AG10803 (cell line): ENCODE data around the gene HIP1.
"Not testable (repeated sequence)": the region's sequence is repeated elsewhere in the genome, so short reads cannot be mapped to it uniquely, and the experiment has no call there.

ENCODE experiments used
- DNase-seq: peaks from one replicate; pipeline ENCODE4 v3.0.0; 2010; ENCODE audit warnings: low read depth
- H3K4me3 ChIP-seq: 2 replicates; pipeline ENCODE4 v1.5.1; 2011; ENCODE audit warnings: mild to moderate bottlenecking, low read length, control low read depth
- TF ChIP-seq, protein P1 (sequence below): conservative IDR thresholded peaks from 2 replicates; pipeline ENCODE4 v1.5.1; 2011; ENCODE audit warnings: mild to moderate bottlenecking, low read length, control low read depth, inconsistent platforms

Gene HIP1

GRCh38 chr7:75734586-75735458, 3.9 kb downstream of the HIP1 start:
- DNase-seq = peak; percentile 42
- TF ChIP-seq, protein P1, sequence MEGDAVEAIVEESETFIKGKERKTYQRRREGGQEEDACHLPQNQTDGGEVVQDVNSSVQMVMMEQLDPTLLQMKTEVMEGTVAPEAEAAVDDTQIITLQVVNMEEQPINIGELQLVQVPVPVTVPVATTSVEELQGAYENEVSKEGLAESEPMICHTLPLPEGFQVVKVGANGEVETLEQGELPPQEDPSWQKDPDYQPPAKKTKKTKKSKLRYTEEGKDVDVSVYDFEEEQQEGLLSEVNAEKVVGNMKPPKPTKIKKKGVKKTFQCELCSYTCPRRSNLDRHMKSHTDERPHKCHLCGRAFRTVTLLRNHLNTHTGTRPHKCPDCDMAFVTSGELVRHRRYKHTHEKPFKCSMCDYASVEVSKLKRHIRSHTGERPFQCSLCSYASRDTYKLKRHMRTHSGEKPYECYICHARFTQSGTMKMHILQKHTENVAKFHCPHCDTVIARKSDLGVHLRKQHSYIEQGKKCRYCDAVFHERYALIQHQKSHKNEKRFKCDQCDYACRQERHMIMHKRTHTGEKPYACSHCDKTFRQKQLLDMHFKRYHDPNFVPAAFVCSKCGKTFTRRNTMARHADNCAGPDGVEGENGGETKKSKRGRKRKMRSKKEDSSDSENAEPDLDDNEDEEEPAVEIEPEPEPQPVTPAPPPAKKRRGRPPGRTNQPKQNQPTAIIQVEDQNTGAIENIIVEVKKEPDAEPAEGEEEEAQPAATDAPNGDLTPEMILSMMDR = no peak
- H3K4me3 ChIP-seq = no peak overlapping the region

DNA sequence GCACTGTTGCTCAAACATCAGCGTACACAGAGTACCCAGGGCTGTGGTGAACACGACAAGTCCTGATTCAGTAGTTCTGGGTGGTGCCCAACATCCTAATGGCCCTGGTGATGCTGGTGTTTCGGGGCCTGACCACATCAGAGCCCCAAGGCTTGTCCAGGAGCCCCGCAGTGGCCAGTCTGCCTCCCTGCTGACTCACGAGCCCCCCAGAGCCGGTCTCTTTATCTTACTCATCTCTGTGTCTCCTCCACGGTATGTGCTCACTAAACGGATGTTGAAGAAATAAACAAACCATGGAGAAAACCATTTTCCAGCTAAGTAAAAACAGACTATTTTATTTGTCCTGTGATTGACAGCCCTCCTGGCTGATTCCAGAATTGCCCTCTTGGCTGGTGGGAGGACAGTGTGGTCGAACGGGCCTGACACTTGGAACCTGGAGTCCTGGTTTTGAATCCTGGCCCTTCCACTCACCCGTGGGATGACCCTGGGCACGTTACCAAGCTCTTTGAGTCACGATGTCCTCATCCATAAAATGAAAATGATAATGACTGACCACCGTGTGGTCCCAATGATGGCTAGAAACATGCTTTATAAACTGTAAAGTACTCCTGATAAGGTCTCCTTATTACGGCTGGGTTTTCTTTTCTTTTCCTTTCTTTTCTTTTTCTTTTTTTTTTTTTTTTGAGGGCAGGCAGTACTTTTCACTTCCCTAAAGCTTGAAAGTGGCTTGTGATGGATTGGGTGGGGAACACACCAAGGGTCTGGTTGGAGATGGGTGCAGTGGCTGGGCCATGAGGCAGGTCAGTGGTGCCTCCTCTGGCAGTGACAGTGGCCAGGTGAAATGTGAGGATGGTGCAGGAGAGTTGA, 5.7 kb downstream of the HIP1 start:
- H3K4me3 ChIP-seq = peak overlapping the region; percentile 29; the same call in 1 of the 2 replicates
- peak; percentile 85 for DNase-seq
- TF ChIP-seq, protein P1 = no peak

- no peak for DNase-seq
- no peak overlapping the region for H3K4me3 ChIP-seq
- TF ChIP-seq, protein P1 = no peak
Measured at GRCh38 chr7:75732016-75732521, 6.7 kb downstream of the HIP1 start.

DNA sequence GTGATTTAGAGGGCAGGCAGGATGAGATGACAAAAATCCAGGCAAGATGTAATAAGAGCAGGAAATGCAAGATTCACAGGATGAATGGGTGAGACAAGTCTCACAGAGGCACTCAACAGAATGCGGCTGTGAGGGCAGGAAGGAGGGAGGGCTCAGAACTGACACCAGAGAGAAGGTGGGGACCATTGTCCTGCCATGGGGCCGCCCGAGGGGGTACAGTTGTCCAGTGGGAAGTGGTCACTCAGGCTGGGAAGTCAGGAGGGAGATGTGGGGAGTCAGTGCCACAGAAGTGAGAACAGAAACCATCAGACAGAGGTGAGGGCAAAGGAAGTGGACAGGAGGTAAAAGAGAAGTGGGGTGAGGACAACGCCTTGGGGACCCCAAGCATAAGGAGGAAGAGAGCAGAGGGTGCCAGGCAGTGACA, 8.9 kb downstream of the HIP1 start:
- H3K4me3 ChIP-seq = no peak overlapping the region
- DNase-seq = no peak
- TF ChIP-seq, protein P1 = no peak

DNA sequence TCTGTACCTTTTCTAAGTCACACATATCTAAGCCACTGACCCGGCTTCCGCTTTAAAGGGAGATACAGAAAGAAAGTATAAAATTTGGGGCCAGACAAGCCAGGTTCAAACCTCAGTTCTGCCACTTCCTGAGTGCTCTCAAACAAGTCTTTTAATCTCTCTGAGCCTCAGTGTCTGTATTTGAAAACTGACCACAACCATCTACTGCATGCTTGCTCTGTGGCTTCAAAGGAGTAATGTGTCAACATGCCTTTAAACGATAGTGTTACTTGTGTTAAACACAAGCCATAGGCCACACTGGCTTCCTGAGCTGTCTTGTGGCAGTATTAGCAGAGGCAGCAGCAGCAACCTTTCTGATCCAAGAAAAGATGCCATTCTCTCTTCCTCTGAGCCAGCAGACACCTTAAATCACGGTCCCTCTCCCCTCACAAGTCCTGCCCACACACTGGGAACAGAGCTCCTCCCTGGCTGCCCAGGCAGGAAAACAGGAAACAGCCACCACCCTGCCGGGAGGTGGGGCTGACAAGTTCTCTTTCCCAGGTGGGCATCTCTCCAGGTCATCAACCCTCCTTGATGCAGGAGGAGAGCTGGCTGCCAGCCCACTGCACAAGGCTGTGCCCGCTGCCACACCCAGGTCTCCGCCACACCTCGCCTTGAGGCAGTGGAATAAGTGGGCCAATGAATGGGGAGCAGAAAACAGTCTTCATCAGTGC, 10.7 kb downstream of the HIP1 start:
- TF ChIP-seq, protein P1 = no peak
- no peak overlapping the region for H3K4me3 ChIP-seq
- peak; percentile 67 for DNase-seq

GRCh38 chr7:75727351-75727750, 11.4 kb downstream of the HIP1 start:
- not testable (repeated sequence) for H3K4me3 ChIP-seq, DNase-seq

DNA sequence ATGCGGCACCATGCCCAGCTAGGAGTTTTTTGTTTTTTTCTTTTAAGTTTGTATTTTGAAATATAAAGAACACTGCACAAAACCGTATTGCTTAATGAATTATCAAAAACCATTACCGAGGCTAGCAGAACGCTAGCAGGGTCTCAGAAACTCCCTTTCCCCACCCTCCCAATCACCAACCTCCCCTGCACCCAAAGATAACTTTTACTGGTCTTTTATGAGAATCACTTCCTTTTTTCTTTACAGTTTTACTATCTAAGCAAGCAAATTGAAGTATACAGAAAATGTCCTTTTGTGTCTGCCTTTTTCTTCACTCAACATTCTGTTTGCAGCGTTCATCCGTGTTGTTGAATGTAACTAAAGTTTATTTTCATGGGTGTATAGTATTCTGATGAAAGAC, 13.4 kb downstream of the HIP1 start:
- no peak for DNase-seq

More for the DNA sequence above, 13.4 kb downstream of the HIP1 start:
- no peak overlapping the region for H3K4me3 ChIP-seq
- TF ChIP-seq, protein P1 = no peak
